GM21737 (cell line): Measurements from ENCODE around the gene HACD3.

ENCODE experiments used
- ATAC-seq: cut with Tn5 transposase; IDR thresholded peaks from one replicate; pipeline ENCODE4 v1.9.1; 2021; ENCODE audit warnings: mild to moderate bottlenecking, moderate library complexity; ENCODE audit not compliant: unreplicated experiment

The HACD3 gene

GRCh38 chr15:65530318-65531111 is at the start of gene HACD3:
TSS of gene HACD3 (plus strand) at chr15:65530463. CDS start at chr15:65530632, 169 bp downstream.
- ATAC-seq = peak; percentile 80

GRCh38 chr15:65484876-65485275 is 45.4 kb upstream of the HACD3 start:
- ATAC-seq = no peak

GRCh38 chr15:65494076-65494475 is 36.2 kb upstream of the HACD3 start:
- no peak for ATAC-seq

DNA sequence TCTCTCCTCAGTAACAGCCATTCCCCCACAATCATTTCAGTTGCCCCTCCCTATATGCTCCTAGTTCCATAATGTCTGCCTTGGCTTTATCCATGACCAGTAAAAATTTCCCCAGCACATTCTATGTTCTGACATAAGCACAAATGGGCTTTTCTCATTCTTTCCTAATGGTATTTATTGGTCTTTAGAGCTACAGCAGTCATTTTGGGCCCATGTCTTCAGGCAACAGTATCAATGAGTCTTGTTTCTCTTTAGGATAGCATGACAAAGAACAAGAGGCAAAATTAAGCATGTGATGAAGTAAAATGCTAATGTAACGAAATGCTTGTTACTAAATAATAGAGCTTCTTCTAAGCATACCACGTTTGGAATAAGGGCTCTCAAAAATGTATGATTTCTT is 20.9 kb upstream of the HACD3 start:
- no peak for ATAC-seq

GRCh38 chr15:65512189-65512588 is 18.1 kb upstream of the HACD3 start:
- ATAC-seq = no peak

- ATAC-seq = no peak
These were observed 17.4 kb upstream of the HACD3 start for GRCh38 chr15:65512807-65513416.

- ATAC-seq = peak; percentile 90
These were observed 13.0 kb upstream of the HACD3 start, which contains the start of gene DPP8 for GRCh38 chr15:65516997-65517865. TSS of gene DPP8 (minus strand) at chr15:65517689. CDS start at chr15:65512553, 5,136 bp downstream.

- no peak for ATAC-seq
These were observed 12.4 kb upstream of the HACD3 start for GRCh38 chr15:65517866-65518207.

- no peak for ATAC-seq
These were observed 11.5 kb upstream of the HACD3 start for GRCh38 chr15:65518633-65519285.

GRCh38 chr15:65521350-65521749 is 8.9 kb upstream of the HACD3 start:
- ATAC-seq = no peak

GRCh38 chr15:65524226-65524625 is 6.0 kb upstream of the HACD3 start:
- ATAC-seq = no peak

GRCh38 chr15:65525622-65526021 is 4.6 kb upstream of the HACD3 start:
- no peak for ATAC-seq

DNA sequence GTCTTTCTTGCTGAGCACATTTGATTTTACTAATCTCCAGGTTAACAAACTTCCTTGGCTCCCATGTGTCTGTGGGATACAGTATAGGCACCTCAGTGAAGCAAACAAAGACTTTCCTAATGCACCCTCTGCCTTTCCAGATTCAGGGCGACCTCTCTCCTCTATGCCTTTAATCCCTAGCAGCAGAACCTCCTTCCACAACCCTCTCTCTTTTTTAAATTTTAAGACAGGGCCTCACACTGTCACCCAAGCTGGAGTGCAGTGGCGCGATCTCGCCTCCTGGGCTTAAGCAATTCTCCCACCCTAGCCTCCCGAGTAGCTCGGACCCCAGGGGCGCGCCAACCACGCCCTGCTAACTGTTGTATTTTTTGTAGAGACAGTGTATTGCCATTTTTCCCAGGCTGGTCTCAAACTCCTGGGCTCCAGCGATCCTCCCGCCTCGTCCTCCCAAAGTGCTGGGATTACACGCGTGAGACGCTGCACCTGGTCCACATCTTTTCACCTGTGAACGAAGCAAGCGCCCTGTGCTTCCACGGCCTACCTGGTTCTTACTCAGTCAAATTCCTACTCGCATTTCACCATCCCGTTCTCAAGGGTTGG is 1.7 kb upstream of the HACD3 start:
- no peak for ATAC-seq

- ATAC-seq = no peak
These were observed 423 bp upstream of the HACD3 start for GRCh38 chr15:65529762-65530317.

GRCh38 chr15:65532738-65533051 is 2.4 kb downstream of the HACD3 start:
- ATAC-seq = no peak

DNA sequence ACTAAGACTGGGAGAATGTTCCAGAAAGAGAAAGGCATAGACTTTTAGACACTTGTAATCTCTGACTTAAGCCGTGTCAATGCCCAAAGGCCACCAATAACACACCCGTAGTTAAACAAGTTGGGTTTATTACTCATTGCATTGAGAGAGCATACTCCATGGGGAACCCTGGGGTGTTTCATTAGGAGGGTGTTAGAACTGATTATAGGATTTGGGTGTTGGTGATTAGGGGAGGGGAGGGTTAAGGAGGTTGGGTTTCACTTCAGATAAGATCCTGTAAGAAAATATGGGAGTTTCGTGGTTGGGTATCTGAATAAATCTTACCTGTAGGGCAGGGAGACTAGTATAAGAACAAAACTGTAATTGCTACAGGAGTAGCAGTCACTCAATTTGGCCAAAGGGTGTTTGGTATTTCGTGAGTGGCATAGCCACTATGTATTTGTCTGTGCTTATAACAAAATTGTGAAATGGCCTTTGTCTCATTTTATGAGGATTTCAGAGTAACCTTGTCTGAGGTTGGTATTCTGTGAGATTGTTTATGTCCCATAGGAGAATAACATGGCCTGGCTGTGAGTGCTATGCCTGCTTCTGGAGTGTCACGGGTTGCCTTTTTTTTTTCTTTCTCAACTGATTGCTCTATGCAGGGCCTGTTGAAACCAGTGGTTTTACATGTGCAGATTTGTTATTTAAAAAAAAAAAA is 2.9 kb downstream of the HACD3 start:
- no peak for ATAC-seq

GRCh38 chr15:65535192-65535591 is 4.9 kb downstream of the HACD3 start:
- ATAC-seq = no peak

DNA sequence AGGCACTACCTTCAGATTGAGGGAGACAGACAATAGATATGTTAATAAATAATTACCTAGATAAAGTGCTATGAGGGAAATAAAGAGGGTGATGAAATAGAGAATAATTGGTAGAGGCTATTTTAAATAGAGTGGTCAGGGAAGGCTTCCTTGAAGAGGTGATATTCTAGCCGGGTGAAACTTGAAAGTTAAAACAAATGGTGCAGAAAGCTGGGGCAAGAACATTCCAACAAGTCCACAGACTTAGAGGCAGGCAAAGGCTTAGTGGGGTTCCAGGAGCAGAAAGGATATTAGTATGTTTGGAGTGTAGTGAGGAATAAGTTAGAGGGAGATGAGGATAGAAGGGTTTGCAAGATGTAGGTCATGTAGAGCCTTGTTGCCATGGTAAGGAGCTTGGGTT is 10.1 kb downstream of the HACD3 start:
- no peak for ATAC-seq

DNA sequence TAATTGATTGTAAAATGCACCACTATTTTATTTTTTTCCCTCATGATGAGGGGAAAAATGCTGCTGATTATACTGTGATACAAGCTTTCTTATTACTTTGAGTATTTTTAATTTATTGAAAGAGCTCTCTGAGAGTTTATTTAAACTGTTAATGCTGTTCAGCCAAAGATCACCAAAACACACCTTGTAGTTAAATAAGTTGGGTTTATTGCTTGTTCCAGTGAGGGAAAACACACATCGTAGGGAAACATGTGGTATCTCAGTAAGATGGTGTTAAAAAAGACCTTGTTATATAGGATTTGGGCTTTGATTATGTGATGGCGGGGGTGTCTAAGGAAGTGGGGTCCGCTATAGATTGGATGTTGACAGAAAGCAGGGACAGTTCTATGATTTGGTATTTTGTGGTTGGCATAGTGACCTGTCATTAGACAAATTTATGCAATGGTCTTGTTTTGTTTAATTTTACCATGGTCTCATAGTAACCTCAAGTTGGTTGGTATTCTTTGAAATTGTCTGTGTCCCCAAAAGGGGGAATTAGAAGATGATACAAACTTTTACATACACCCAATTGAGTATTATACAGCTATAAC is 11.1 kb downstream of the HACD3 start:
- ATAC-seq = no peak

DNA sequence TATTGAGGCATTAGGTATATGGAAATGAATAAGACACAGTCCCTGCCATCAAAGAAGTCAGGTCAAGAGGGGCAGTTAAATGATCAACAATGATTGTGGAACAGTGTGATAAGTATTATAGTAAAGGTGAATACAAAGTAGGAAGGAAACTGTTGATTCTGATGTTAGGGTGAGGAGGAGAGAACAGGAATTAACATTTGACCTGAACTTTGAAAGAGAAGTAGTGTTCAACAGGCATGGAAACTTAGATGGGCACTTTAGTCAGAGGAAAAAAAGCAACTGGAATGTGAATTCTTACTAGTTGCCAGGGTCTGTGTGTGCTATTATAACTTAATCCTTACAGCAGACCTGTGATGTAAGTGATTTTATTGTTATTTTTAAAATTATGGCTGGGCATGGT is 17.6 kb downstream of the HACD3 start:
- ATAC-seq = no peak
